Endothelial cell (in vitro differentiated cells): ENCODE measurements around the gene TBC1D22A. TPM values are rescaled to one million over a fixed set of nuclear protein-coding genes. Genes with fewer than 3 reads are reported as not detected.

ENCODE experiments used
- DNase-seq: peaks from one replicate; pipeline ENCODE4 v3.0.0; 2021; ENCODE audit warnings: low spot score
- H3K27ac Mint-ChIP-seq: one replicate; pipeline ENCODE4 v1.8.0; 2021; ENCODE audit warnings: mixed read lengths, inconsistent platforms; ENCODE audit not compliant: unreplicated experiment
- H3K27me3 Mint-ChIP-seq: one replicate; pipeline ENCODE4 v1.8.0; 2021; ENCODE audit warnings: mild to moderate bottlenecking, moderate library complexity, mixed read lengths, inconsistent platforms; ENCODE audit not compliant: unreplicated experiment
- H3K36me3 Mint-ChIP-seq: one replicate; pipeline ENCODE4 v1.8.0; 2021; ENCODE audit warnings: mild to moderate bottlenecking, low read depth, mixed read lengths, inconsistent platforms; ENCODE audit not compliant: unreplicated experiment
- H3K4me1 Mint-ChIP-seq: one replicate; pipeline ENCODE4 v1.8.0; 2021; ENCODE audit warnings: mild to moderate bottlenecking, mixed read lengths, inconsistent platforms; ENCODE audit not compliant: unreplicated experiment
- H3K4me3 Mint-ChIP-seq: one replicate; pipeline ENCODE4 v1.8.0; 2021; ENCODE audit warnings: mild to moderate bottlenecking, mixed read lengths, inconsistent platforms; ENCODE audit not compliant: unreplicated experiment
- H3K9me3 Mint-ChIP-seq: one replicate; pipeline ENCODE4 v1.8.0; 2021; ENCODE audit warnings: mixed read lengths, inconsistent platforms; ENCODE audit not compliant: unreplicated experiment
- CTCF ChIP-seq: fragments of 200-600 bp; sonication (generic); IDR thresholded peaks from one replicate; pipeline ENCODE4 v1.5.0; 2021; ENCODE audit warnings: antibody characterized with exemption; ENCODE audit not compliant: unreplicated experiment
- total RNA-seq: library from RNA; stranded (reverse); fragmentation: NEBNext Ultra II Directional; extraction: Animal tissue kit (Norgen Biotek cat#: 25700); gene quantifications from one replicate; pipeline ENCODE4 v1.2.1, GENCODE V29; 2021; ENCODE audit not compliant: unreplicated experiment

Gene TBC1D22A
- total RNA-seq, 1 donor from 2014 or later: 25.3 TPM

- Mint-ChIP-seq H3K36me3 (peaks cover 12% of the 10 kb centered on the region), H3K27me3 (peaks cover 5% of the 10 kb centered on the region), H3K4me1 (peaks cover 2% of the 10 kb centered on the region), H3K27ac (no peak overlapping the region), H3K9me3 (no peaks in the 10 kb centered on the region), H3K4me3 (no peak overlapping the region)
- DNase-seq: no peak
- no peak for TF ChIP-seq CTCF
Observed at GRCh38 chr22:46846150-46846831, 83.8 kb downstream of the TBC1D22A start.

- no peaks in the 10 kb centered on the region for H3K9me3 Mint-ChIP-seq
- H3K27me3 Mint-ChIP-seq: peaks cover 7% of the 10 kb centered on the region
- H3K4me1 Mint-ChIP-seq: peaks cover 2% of the 10 kb centered on the region
- DNase-seq: no peak
- H3K27ac Mint-ChIP-seq: no peak overlapping the region
- H3K36me3 Mint-ChIP-seq: peaks cover 12% of the 10 kb centered on the region
- no peak overlapping the region for H3K4me3 Mint-ChIP-seq
- no peak for TF ChIP-seq CTCF
Observed at GRCh38 chr22:46846832-46847355, 84.4 kb downstream of the TBC1D22A start.

- Mint-ChIP-seq H3K27me3 (peaks cover 7% of the 10 kb centered on the region), H3K4me1 (peaks cover 2% of the 10 kb centered on the region), H3K4me3 (no peak overlapping the region), H3K27ac (no peak overlapping the region), H3K9me3 (no peaks in the 10 kb centered on the region), H3K36me3 (peaks cover 12% of the 10 kb centered on the region)
- no peak for TF ChIP-seq CTCF
- no peak for DNase-seq
Observed at GRCh38 chr22:46848197-46848596, 85.7 kb downstream of the TBC1D22A start.

- Mint-ChIP-seq H3K4me3 (no peak overlapping the region), H3K4me1 (peaks cover 9% of the 10 kb centered on the region), H3K27me3 (peaks cover 5% of the 10 kb centered on the region), H3K9me3 (no peaks in the 10 kb centered on the region), H3K36me3 (peaks cover 15% of the 10 kb centered on the region), H3K27ac (no peak overlapping the region)
- DNase-seq: no peak
- TF ChIP-seq CTCF: no peak
Observed at GRCh38 chr22:46849101-46849500, 86.7 kb downstream of the TBC1D22A start.

GRCh38 chr22:46849951-46850350 lies 87.5 kb downstream of the TBC1D22A start:
- peaks cover 18% of the 10 kb centered on the region for H3K36me3 Mint-ChIP-seq
- DNase-seq: no peak
- H3K27ac Mint-ChIP-seq: no peak overlapping the region
- H3K9me3 Mint-ChIP-seq: no peaks in the 10 kb centered on the region
- peaks cover 3% of the 10 kb centered on the region for H3K27me3 Mint-ChIP-seq
- H3K4me1 Mint-ChIP-seq: peaks cover 15% of the 10 kb centered on the region
- no peak for TF ChIP-seq CTCF
- H3K4me3 Mint-ChIP-seq: no peak overlapping the region
